Left lung (tissue), 10 donors: ENCODE results near the gene GPR75. TPM values are rescaled to one million over a fixed set of nuclear protein-coding genes. Genes with fewer than 3 reads are reported as not detected.

ENCODE experiments used
- ATAC-seq: fragments of 200-7000 bp; cut with Tn5 transposase; one replicate; pipeline ENCODE4 v1.9.1; 2020; ENCODE audit warnings: moderate library complexity
- DNase-seq, 4 donors: peaks; one replicate each; pipeline ENCODE4 v3.0.0-alpha.2; 2013 to 2020
- H3K27ac ChIP-seq, 2 donors: fragments of 200-600 bp; sonication (generic) in 1 of 2; one replicate each; pipeline versions ENCODE4 v1.5.0 to v1.8.0; 2020 to 2021
- H3K27me3 ChIP-seq, 2 donors: fragments of 200-600 bp; sonication (generic) in 1 of 2; one replicate each; pipeline versions ENCODE4 v1.5.0 to v1.8.0; 2020 to 2021
- H3K36me3 ChIP-seq, 2 donors: fragments of 200-600 bp; sonication (generic) in 1 of 2; one replicate each; pipeline versions ENCODE4 v1.5.0 to v1.8.0; 2020 to 2021
- H3K4me1 ChIP-seq, 2 donors: fragments of 200-600 bp; one replicate each; pipeline ENCODE4 v1.8.0; 2021
- H3K4me3 ChIP-seq, 2 donors: fragments of 200-600 bp; sonication (generic) in 1 of 2; one replicate each; pipeline versions ENCODE4 v1.5.0 to v1.8.0; 2020 to 2021; ENCODE audit warnings: mild to moderate bottlenecking in 1 of 2
- H3K9me3 ChIP-seq, 2 donors: fragments of 200-600 bp; sonication (generic) in 1 of 2; one replicate each; pipeline versions ENCODE4 v1.5.0 to v1.8.0; 2020 to 2021
- CTCF ChIP-seq, 2 donors: fragments of 200-600 bp; sonication (generic) in 1 of 2; IDR thresholded peaks; one replicate each; pipeline versions ENCODE4 v1.5.0 to v1.8.0; 2021; ENCODE audit warnings: antibody characterized with exemption in 2 of 2
- intact Hi-C, 2 donors: fragments of 100-400 bp; cut with DNase I; formaldehyde crosslinking; loops; one replicate each; pipeline versions ENCODE4 v1.11.2 to v1.14.2; 2022
- microRNA-seq, 2 donors: library from miRNA; unstranded; fragments of <30 nt; microRNA quantifications; one replicate each; pipeline ENCODE4, GENCODE V29; 2019
- polyA plus RNA-seq, 6 donors: library from polyadenylated mRNA; unstranded; fragments of 120-200 nt; gene quantifications; one replicate each; pipeline ENCODE4 v1.2.1, GENCODE V29; 2013; ENCODE audit not compliant: insufficient read length in 6 of 6
- total RNA-seq, 2 donors: library from RNA; stranded (reverse); fragmentation: NEBNext Ultra II Directional; extraction: Animal tissue kit (Norgen Biotek cat#: 25700); gene quantifications; one replicate each; pipeline ENCODE4 v1.2.1, GENCODE V29; 2021
- donor health status: DM: no; HTN: yes; CAD: no.
- donor health status: DM: no; HTN: no; CAD: no.

Gene GPR75
- total and polyA plus RNA-seq, 8 donors, result 1.3 to 4.7 (median 3.9) TPM

GRCh38 chr2:53813151-53813550, 46.6 kb downstream of the GPR75 start:
- no peak for TF ChIP-seq CTCF (IDR thresholded peaks at IDR 0.05)
- Histone ChIP-seq H3K36me3 (peaks cover 3 to 100% of the 10 kb centered on the region in 2 donors), H3K4me3 (no peak overlapping the region), H3K27ac (no peak overlapping the region), H3K27me3 (no peaks in the 10 kb centered on the region), H3K9me3 (no peaks in the 10 kb centered on the region), H3K4me1 (no peaks in the 10 kb centered on the region)
- DNase-seq (no peak), ATAC-seq (no peak)
- intact Hi-C loops, result no loop called here

GRCh38 chr2:53811601-53812000, 48.2 kb downstream of the GPR75 start:
- H3K36me3 ChIP-seq, result peaks cover 3 to 100% of the 10 kb centered on the region in 2 donors
- no peak for ATAC-seq
- H3K27ac ChIP-seq, result no peak overlapping the region
- TF ChIP-seq CTCF (IDR thresholded peaks at IDR 0.05), result no peak
- H3K27me3 ChIP-seq, result no peaks in the 10 kb centered on the region
- no peak overlapping the region for H3K4me3 ChIP-seq
- H3K9me3 ChIP-seq, result no peaks in the 10 kb centered on the region
- no peaks in the 10 kb centered on the region for H3K4me1 ChIP-seq
- DNase-seq, result no peak
- intact Hi-C loops, result no loop called here

Small RNAs within 50 kb of the gene (microRNA-seq; reads per million reads assigned to microRNA genes)
- 0 to 0.17 reads per million in 2 donors for gene MIR3682

Other genes with a start within 250 kb of the GPR75 start
- 1 to 10 TPM; 5.5 to 9.6 TPM for gene CHAC2, start 92.2 kb downstream of the GPR75 start, total RNA-seq
- 1 to 10 TPM; 1.6 to 3.3 (median 2.1) TPM for gene CHAC2, start 92.2 kb downstream of the GPR75 start, polyA plus RNA-seq
- 10 to 100 TPM; 22.7 to 24.1 TPM for gene ASB3, start 73.0 kb downstream of the GPR75 start, total RNA-seq
- gene ASB3, start 73.0 kb downstream of the GPR75 start, polyA plus RNA-seq, result 10 to 100 TPM; 30.1 to 39.6 (median 33.9) TPM
- 10 to 100 TPM; 57.3 to 71.4 TPM for gene ERLEC1, start 72.9 kb downstream of the GPR75 start, total RNA-seq
- gene ERLEC1, start 72.9 kb downstream of the GPR75 start, polyA plus RNA-seq, result 10 to 100 TPM; 53.0 to 62.2 (median 57.0) TPM
- 10 to 100 TPM; 51.7 to 56.9 TPM for gene PSME4, start 111.0 kb upstream of the GPR75 start, total RNA-seq
- gene PSME4, start 111.0 kb upstream of the GPR75 start, polyA plus RNA-seq, result 10 to 100 TPM; 41.5 to 49.3 (median 47.9) TPM